WTC11 (cell line): Measurements from ENCODE around the gene DDN. TPM values are rescaled to one million over a fixed set of nuclear protein-coding genes. Genes with fewer than 3 reads are reported as not detected.

Source experiments
- ATAC-seq: fragments of 200-7000 bp; cut with Tn5 transposase; 2 replicates; pipeline ENCODE4 v1.10.0; 2021; ENCODE audit warnings: mild to moderate bottlenecking, moderate library complexity
- CTCF ChIA-PET: fragments of 300-600 bp; sonication (Branson Sonifier 250); formaldehyde crosslinking; loops from one replicate; lab custom pipeline; 2021; ENCODE audit warnings: antibody characterized with exemption; lab: Charles Lee
- POLR2A ChIA-PET: fragments of 350-600 bp; sonication (Branson Sonifier 250); formaldehyde crosslinking; loops from one replicate; lab custom pipeline; 2021; ENCODE audit warnings: antibody characterized with exemption; lab: Charles Lee
- DNase-seq: peaks from one replicate; pipeline ENCODE4 v3.0.0; 2021; ENCODE audit warnings: low spot score
- H3K27ac Mint-ChIP-seq: 2 replicates; pipeline ENCODE4 v1.8.0; 2021; ENCODE audit warnings: mixed read lengths
- H3K27me3 Mint-ChIP-seq: 2 replicates; pipeline ENCODE4 v1.8.0; 2021; ENCODE audit warnings: low read depth, mild to moderate bottlenecking, moderate library complexity, mixed read lengths
- H3K36me3 Mint-ChIP-seq: 2 replicates; pipeline ENCODE4 v1.8.0; 2021; ENCODE audit warnings: mixed read lengths
- H3K4me1 Mint-ChIP-seq: 2 replicates; pipeline ENCODE4 v1.8.0; 2022; ENCODE audit warnings: mixed read lengths
- H3K4me3 Mint-ChIP-seq: 2 replicates; pipeline ENCODE4 v1.8.0; 2021; ENCODE audit warnings: mild to moderate bottlenecking, moderate library complexity, mixed read lengths
- H3K9me3 Mint-ChIP-seq: 2 replicates; pipeline ENCODE4 v1.8.0; 2021; ENCODE audit warnings: mixed read lengths
- ATF1 ChIP-seq: sonication (generic); formaldehyde crosslinking; IDR thresholded peaks from 2 replicates; pipeline ENCODE4 v1.8.1; 2023; ENCODE audit warnings: mild to moderate bottlenecking, moderate library complexity, missing genetic modification reagents
- CBFB ChIP-seq: sonication (generic); formaldehyde crosslinking; IDR thresholded peaks from 2 replicates; pipeline ENCODE4 v1.8.1; 2022; ENCODE audit warnings: mild to moderate bottlenecking, low read depth, missing genetic modification reagents
- CREM ChIP-seq: sonication (generic); formaldehyde crosslinking; IDR thresholded peaks from 2 replicates; pipeline ENCODE4 v1.8.1; 2022; ENCODE audit warnings: mild to moderate bottlenecking, missing genetic modification reagents, moderate library complexity
- ELF4 ChIP-seq: sonication (generic); formaldehyde crosslinking; IDR thresholded peaks from 2 replicates; pipeline ENCODE4 v1.8.1; 2022; ENCODE audit warnings: low read depth, mild to moderate bottlenecking, moderate library complexity, missing genetic modification reagents
- FOXJ3 ChIP-seq: sonication (generic); formaldehyde crosslinking; IDR thresholded peaks from 2 replicates; pipeline ENCODE4 v1.9.0; 2021; ENCODE audit warnings: missing genetic modification reagents, mild to moderate bottlenecking, borderline replicate concordance
- FOXK1 ChIP-seq: sonication (generic); formaldehyde crosslinking; IDR thresholded peaks from 2 replicates; pipeline ENCODE4 v1.8.0; 2022; ENCODE audit warnings: mild to moderate bottlenecking, moderate library complexity, missing genetic modification reagents
- FOXP1 ChIP-seq: sonication (generic); formaldehyde crosslinking; IDR thresholded peaks from 2 replicates; pipeline ENCODE4 v1.8.0; 2022; ENCODE audit warnings: missing genetic modification reagents, mild to moderate bottlenecking, moderate library complexity, borderline replicate concordance
- JUN ChIP-seq: sonication (generic); formaldehyde crosslinking; IDR thresholded peaks from 2 replicates; pipeline ENCODE4 v1.8.0; 2023; ENCODE audit warnings: mild to moderate bottlenecking, missing genetic modification reagents
- RORB ChIP-seq: fragments of 250-450 bp; sonication (Bioruptor Pico); IDR thresholded peaks from 2 replicates; pipeline ENCODE4 v1.9.0; 2021; ENCODE audit warnings: mild to moderate bottlenecking
- TEAD1 ChIP-seq: sonication (generic); formaldehyde crosslinking; IDR thresholded peaks from 2 replicates; pipeline ENCODE4 v1.8.0; 2022; ENCODE audit warnings: mild to moderate bottlenecking, missing genetic modification reagents
- total RNA-seq: library from RNA; stranded (reverse); gene quantifications from 3 replicates; pipeline ENCODE4 v1.2.3, GENCODE V29; 2021
- TF ChIP-seq, protein P1 (sequence below): fragments of 200-600 bp; IDR thresholded peaks from 2 replicates; pipeline ENCODE4 v1.8.0; 2022; ENCODE audit warnings: antibody characterized with exemption
- TF ChIP-seq, protein P2 (sequence below): sonication (generic); formaldehyde crosslinking; IDR thresholded peaks from 2 replicates; pipeline ENCODE4 v1.8.0; 2022; ENCODE audit warnings: missing genetic modification reagents
- TF ChIP-seq, protein P3 (sequence below): sonication (generic); formaldehyde crosslinking; IDR thresholded peaks from 2 replicates; pipeline ENCODE4 v1.8.1; 2023; ENCODE audit warnings: mild to moderate bottlenecking, missing genetic modification reagents, borderline replicate concordance

DDN gene
- total RNA-seq, 1 experiment from 2014 or later = 0.33 TPM

DNA sequence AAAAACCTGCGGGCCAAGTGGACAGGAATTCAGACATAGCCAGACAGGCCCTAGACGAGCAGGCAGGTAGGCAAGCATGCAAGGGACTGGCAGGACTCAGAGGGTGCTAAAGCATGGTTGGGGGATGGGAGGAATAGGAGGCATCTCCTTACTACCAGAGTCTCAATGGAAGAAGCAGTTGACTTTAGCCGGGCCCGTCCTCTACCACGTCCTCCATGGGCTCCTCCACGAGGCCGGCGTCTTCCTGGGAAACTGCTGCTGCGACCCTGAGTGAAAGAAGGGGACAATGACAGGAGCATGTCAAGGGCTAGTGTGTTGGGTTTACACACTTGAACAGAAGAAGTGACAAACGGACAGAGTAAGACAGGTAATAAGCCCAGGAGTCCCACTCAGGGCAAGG lies 49.8 kb upstream of the DDN start:
- no peaks in the 10 kb centered on the region for H3K9me3 Mint-ChIP-seq
- DNase-seq = no peak
- H3K4me1 Mint-ChIP-seq = no peaks in the 10 kb centered on the region
- H3K27ac Mint-ChIP-seq = no peak overlapping the region
- ChIA-PET POLR2A (no interaction called here), CTCF (no interaction called here)
- H3K4me3 Mint-ChIP-seq = no peak overlapping the region
- H3K27me3 Mint-ChIP-seq = no peaks in the 10 kb centered on the region
- ATAC-seq = no peak
- TF ChIP-seq ELF4 (CRISPR knock-in tag) = no peak
- TF ChIP-seq, protein P1, sequence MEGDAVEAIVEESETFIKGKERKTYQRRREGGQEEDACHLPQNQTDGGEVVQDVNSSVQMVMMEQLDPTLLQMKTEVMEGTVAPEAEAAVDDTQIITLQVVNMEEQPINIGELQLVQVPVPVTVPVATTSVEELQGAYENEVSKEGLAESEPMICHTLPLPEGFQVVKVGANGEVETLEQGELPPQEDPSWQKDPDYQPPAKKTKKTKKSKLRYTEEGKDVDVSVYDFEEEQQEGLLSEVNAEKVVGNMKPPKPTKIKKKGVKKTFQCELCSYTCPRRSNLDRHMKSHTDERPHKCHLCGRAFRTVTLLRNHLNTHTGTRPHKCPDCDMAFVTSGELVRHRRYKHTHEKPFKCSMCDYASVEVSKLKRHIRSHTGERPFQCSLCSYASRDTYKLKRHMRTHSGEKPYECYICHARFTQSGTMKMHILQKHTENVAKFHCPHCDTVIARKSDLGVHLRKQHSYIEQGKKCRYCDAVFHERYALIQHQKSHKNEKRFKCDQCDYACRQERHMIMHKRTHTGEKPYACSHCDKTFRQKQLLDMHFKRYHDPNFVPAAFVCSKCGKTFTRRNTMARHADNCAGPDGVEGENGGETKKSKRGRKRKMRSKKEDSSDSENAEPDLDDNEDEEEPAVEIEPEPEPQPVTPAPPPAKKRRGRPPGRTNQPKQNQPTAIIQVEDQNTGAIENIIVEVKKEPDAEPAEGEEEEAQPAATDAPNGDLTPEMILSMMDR = no peak
- no peak for TF ChIP-seq CBFB (CRISPR knock-in tag)
- TF ChIP-seq ATF1 (CRISPR knock-in tag) = no peak
- TF ChIP-seq, protein P2, sequence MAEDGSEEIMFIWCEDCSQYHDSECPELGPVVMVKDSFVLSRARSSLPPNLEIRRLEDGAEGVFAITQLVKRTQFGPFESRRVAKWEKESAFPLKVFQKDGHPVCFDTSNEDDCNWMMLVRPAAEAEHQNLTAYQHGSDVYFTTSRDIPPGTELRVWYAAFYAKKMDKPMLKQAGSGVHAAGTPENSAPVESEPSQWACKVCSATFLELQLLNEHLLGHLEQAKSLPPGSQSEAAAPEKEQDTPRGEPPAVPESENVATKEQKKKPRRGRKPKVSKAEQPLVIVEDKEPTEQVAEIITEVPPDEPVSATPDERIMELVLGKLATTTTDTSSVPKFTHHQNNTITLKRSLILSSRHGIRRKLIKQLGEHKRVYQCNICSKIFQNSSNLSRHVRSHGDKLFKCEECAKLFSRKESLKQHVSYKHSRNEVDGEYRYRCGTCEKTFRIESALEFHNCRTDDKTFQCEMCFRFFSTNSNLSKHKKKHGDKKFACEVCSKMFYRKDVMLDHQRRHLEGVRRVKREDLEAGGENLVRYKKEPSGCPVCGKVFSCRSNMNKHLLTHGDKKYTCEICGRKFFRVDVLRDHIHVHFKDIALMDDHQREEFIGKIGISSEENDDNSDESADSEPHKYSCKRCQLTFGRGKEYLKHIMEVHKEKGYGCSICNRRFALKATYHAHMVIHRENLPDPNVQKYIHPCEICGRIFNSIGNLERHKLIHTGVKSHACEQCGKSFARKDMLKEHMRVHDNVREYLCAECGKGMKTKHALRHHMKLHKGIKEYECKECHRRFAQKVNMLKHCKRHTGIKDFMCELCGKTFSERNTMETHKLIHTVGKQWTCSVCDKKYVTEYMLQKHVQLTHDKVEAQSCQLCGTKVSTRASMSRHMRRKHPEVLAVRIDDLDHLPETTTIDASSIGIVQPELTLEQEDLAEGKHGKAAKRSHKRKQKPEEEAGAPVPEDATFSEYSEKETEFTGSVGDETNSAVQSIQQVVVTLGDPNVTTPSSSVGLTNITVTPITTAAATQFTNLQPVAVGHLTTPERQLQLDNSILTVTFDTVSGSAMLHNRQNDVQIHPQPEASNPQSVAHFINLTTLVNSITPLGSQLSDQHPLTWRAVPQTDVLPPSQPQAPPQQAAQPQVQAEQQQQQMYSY (CRISPR knock-in tag) = no peak
- no peak for TF ChIP-seq JUN (CRISPR knock-in tag)
- TF ChIP-seq FOXK1 (CRISPR knock-in tag) = no peak
- TF ChIP-seq TEAD1 (CRISPR knock-in tag) = no peak
- TF ChIP-seq RORB (CRISPR knock-in tag) = no peak
- TF ChIP-seq, protein P3, sequence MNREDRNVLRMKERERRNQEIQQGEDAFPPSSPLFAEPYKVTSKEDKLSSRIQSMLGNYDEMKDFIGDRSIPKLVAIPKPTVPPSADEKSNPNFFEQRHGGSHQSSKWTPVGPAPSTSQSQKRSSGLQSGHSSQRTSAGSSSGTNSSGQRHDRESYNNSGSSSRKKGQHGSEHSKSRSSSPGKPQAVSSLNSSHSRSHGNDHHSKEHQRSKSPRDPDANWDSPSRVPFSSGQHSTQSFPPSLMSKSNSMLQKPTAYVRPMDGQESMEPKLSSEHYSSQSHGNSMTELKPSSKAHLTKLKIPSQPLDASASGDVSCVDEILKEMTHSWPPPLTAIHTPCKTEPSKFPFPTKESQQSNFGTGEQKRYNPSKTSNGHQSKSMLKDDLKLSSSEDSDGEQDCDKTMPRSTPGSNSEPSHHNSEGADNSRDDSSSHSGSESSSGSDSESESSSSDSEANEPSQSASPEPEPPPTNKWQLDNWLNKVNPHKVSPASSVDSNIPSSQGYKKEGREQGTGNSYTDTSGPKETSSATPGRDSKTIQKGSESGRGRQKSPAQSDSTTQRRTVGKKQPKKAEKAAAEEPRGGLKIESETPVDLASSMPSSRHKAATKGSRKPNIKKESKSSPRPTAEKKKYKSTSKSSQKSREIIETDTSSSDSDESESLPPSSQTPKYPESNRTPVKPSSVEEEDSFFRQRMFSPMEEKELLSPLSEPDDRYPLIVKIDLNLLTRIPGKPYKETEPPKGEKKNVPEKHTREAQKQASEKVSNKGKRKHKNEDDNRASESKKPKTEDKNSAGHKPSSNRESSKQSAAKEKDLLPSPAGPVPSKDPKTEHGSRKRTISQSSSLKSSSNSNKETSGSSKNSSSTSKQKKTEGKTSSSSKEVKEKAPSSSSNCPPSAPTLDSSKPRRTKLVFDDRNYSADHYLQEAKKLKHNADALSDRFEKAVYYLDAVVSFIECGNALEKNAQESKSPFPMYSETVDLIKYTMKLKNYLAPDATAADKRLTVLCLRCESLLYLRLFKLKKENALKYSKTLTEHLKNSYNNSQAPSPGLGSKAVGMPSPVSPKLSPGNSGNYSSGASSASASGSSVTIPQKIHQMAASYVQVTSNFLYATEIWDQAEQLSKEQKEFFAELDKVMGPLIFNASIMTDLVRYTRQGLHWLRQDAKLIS (CRISPR knock-in tag) = no peak
- H3K36me3 Mint-ChIP-seq = peaks cover 90% of the 10 kb centered on the region

DNA sequence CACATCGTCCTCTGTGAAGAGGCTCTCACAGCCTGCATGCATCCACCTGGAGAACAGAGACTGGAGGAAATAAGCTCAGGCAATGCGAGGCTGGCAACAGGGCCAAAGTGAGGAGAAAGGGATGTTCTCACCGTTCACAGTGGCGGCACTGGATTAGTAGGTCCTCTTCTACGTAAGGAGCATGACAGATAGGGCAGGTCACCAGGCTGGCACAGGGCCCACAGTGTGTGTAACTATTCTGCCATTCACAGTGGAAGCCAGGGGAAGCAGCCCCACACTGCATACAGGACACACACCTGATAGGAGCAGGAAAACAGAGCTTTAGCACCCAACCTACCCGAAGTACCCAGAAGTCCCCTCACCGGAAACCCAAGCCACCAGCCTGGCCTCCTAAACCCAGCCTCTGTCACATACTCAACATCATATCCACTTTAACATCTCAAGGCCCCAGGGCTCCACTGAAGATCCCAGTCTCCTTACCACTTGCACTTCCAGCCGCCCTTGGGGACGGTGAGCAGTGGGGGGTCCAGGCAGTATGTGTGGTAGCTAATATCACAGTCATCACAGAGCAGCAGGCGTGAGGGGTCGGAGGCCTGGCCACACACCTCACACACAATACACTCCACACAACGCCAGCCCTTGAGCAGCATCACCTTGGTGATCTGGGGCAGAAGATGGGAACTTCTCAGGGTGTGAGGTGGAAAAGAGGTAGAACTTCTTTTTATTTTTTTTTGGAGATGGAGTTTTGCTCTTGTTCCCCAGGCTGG lies 47.1 kb upstream of the DDN start:
- Mint-ChIP-seq H3K4me3 (no peak overlapping the region), H3K27ac (no peak overlapping the region), H3K4me1 (no peaks in the 10 kb centered on the region), H3K36me3 (peaks cover 87% of the 10 kb centered on the region), H3K27me3 (no peaks in the 10 kb centered on the region), H3K9me3 (no peaks in the 10 kb centered on the region)
- ATAC-seq (no peak), DNase-seq (no peak)
- ChIA-PET CTCF (interaction anchor here (1.2 kb wide), 1 partner anchor 9 kb away, joined by 4 read pairs; no protein-coding TSS in a partner anchor), POLR2A (interaction anchor here (1.0 kb wide), 1 partner anchor 9 kb away, joined by 3 read pairs; no protein-coding TSS in a partner anchor)
- TF ChIP-seq FOXJ3 (no peak), CREM (no peak), FOXP1 (CRISPR knock-in tag) (no peak)
